ENCODE results near the gene METTL14.
"Not testable (repeated sequence)": the region's sequence is repeated elsewhere in the genome, so short reads cannot be mapped to it uniquely, and the experiment has no call there.

Gene METTL14

GRCh38 chr4:118684873-118685811 lies at the start of gene METTL14:
Gene METTL14, plus strand, starts transcription at chr4:118685392. Its CDS starts 143 bp downstream, at chr4:118685535.
- peak; percentile 97 for DNase-seq (ENCODE audit: low read depth, low spot score)

- DNase-seq (ENCODE audit: low read depth, low spot score): not testable (repeated sequence)
Measured at GRCh38 chr4:118636126-118636525, 49.1 kb upstream of the METTL14 start.

GRCh38 chr4:118664665-118665064 lies 20.5 kb upstream of the METTL14 start:
- DNase-seq (ENCODE audit: low read depth, low spot score): not testable (repeated sequence)

GRCh38 chr4:118669220-118669619 lies 16.0 kb upstream of the METTL14 start:
- DNase-seq (ENCODE audit: low read depth, low spot score): peak; percentile 67

DNA sequence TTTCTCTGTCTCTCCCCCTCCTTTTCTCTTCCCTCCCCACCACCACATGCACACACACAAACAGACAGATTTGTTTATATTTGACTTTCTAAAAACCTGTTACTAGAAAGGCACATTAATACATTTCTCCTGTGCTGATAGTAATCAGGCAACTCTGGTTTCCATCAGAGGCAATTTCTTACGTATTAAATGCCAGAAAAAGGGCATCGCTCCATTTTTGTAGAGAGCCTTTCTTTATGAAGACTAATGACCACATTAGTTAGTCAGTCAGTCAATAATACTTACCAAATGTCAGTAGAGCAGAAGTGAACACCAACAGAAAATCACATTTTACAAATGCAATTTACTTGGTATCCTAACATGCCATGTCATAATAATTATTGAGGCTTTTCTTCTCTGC lies 14.2 kb upstream of the METTL14 start:
- not testable (repeated sequence) for DNase-seq (ENCODE audit: low read depth, low spot score)

- no peak for DNase-seq (ENCODE audit: low read depth, low spot score)
Measured at GRCh38 chr4:118676128-118676527, 9.1 kb upstream of the METTL14 start.

DNA sequence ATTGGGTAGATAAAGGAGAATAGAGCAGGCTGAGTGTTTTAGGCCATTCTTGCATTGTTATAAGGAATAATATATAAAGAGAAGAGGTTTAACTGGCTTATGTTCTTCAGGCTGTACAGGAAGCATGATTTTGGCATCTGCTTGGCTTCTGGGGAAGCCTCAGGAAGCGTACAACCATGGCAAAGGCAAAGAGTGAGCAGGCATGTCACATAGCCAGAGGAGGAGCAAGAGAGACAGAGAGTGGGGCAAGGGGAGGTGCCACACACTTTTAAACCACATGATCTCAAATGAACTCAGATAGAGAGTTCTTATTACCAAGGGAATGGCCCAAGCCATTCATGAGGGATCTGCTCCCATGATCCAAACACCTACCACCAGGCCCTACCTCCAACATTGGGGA lies 4.4 kb upstream of the METTL14 start:
- no peak for DNase-seq (ENCODE audit: low read depth, low spot score)

- no peak for DNase-seq (ENCODE audit: low read depth, low spot score)
Measured at GRCh38 chr4:118682928-118683327, 2.3 kb upstream of the METTL14 start.

- no peak for DNase-seq (ENCODE audit: low read depth, low spot score)
Measured at GRCh38 chr4:118683513-118683912, 1.7 kb upstream of the METTL14 start.

DNA sequence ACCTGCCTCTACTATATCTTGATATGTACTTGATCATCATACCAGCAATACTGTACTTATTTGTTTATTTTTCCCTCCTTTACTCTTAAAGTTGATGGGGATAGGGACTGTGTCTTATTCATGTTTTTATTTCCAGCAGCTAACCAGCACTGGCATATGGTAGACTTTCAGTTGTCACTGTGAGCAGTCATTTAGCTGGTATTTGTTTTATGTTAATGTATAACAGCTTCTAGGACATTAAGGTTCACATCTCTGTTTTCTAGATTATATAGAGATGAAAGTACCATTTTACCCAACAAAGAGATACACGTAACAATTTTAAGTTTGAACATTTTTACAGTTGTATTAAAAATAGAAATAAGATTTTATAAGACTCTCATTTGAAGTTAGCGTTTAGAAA lies 17.9 kb downstream of the METTL14 start:
- no peak for DNase-seq (ENCODE audit: low read depth, low spot score)

- DNase-seq (ENCODE audit: low read depth, low spot score): no peak
Measured at GRCh38 chr4:118711052-118711451, 25.9 kb downstream of the METTL14 start.

- no peak for DNase-seq (ENCODE audit: low read depth, low spot score)
Measured at GRCh38 chr4:118712872-118713271, 27.7 kb downstream of the METTL14 start.

DNA sequence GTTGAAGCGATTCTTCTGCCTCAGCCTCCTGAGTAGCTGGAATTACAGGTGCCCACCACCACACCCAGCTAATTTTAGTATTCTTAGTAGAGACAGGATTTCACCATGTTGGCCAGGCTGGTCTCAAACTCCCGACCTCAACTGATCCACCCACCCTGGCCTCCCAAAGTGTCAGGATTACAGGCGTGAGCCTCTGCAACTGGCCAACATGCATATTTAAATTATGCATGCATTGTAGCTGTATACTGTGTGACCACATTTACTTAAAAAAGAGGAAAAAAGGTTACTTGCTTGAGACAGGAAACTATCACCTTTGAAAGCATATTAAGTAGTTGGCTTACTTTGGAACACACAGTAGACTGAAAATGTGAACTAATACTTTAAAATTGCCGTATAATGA lies 29.5 kb downstream of the METTL14 start:
- DNase-seq (ENCODE audit: low read depth, low spot score): no peak

DNA sequence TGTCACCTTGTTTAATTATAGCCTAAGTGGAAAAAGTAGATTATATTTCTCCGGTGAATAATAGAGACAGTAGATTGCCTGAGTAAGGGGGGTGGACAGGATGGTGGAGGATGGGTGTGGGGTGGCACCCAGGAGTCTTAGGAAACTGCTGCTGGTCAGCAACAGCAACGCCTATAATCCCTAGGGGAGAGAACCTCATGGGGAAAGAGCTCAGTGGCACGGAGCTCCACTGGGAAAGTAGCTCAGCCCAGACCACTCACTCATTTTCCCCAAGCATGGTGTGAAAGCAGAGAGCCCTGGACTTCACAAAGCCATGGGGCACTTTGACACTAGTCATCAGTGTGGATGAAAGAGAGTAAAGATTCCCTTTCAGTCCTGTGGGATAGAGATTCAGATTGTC lies 31.1 kb downstream of the METTL14 start:
- no peak for DNase-seq (ENCODE audit: low read depth, low spot score)

GRCh38 chr4:118718511-118719170 lies 33.4 kb downstream of the METTL14 start:
- no peak for DNase-seq (ENCODE audit: low read depth, low spot score)

- no peak for DNase-seq (ENCODE audit: low read depth, low spot score)
Measured at GRCh38 chr4:118721752-118722151, 36.6 kb downstream of the METTL14 start.

GRCh38 chr4:118723369-118723768 lies 38.2 kb downstream of the METTL14 start:
- no peak for DNase-seq (ENCODE audit: low read depth, low spot score)

DNA sequence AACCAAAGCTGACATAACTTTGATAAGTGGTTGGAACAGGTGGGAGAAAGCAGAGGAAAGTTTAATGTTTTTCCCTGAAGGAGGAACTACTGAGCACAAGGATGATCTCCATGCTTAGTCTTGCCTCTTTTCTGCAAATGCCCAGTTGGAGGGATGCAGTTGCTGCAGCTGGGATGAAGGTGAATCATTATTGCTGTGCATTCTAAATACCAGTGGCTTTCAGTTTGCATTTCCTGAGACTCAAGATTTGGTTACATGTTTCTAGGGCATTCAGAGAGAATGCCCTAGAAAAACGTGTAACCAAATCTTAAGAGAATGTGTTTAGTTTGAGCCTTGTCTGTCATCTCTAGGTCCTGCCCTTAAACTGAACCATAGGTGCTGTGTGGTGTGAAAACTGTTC lies 42.2 kb downstream of the METTL14 start:
- DNase-seq (ENCODE audit: low read depth, low spot score): no peak

GRCh38 chr4:118729287-118730286 lies 44.4 kb downstream of the METTL14 start:
- no peak for DNase-seq (ENCODE audit: low read depth, low spot score)

- DNase-seq (ENCODE audit: low read depth, low spot score): no peak
Measured at GRCh38 chr4:118730683-118731082, 45.5 kb downstream of the METTL14 start.

- no peak for DNase-seq (ENCODE audit: low read depth, low spot score)
Measured at GRCh38 chr4:118732591-118733330, 47.6 kb downstream of the METTL14 start.
